Femur (tissue), 1 donor: ENCODE results near the gene CCT2.

Source experiments
- DNase-seq: peaks from one replicate; pipeline ENCODE4 v3.0.0-alpha.2; 2017

CCT2 gene

GRCh38 chr12:69585189-69586062 is at the start of gene CCT2:
Gene CCT2 (plus strand): TSS chr12:69585459. CDS start chr12:69585522, 63 bp downstream.
- DNase-seq = peak; percentile 98

- no peak for DNase-seq
Observed at GRCh38 chr12:69540987-69541386, 44.3 kb upstream of the CCT2 start.

DNA sequence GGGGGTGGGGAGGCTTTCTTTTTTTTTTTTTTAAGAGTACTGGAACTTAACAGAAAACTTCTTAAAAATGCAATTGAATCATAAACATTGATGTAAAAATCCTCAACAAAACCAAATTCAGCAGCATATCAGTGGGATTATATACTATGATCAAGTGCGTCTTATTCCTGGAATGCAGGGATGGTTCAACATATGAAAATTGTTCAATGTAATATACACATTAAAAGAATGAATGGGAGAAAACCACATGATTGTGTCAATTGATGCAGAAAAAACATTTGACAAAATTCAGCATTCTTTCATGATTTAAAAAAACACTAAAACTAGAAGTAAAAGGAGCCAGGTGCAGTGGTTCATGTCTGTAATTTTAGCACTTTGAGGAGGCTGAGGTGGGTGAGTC is 41.2 kb upstream of the CCT2 start:
- DNase-seq = no peak

DNA sequence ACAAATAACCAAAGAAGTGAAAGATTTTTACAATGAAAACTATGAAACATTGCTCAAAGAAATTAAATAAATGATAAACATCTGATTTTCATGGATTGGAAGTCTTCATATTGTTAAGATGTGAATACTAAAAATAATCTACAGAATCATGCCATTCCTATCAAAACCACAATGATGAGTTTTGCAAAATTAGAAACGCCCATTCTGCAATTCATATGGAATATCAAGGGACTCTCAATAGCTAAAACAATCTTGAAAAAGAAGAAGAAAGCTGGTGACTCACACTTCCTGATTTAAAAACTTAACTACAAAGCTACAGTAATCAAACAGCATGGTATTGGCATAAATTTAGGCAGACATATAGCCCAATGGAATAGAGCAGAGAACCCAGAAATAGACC is 40.2 kb upstream of the CCT2 start:
- DNase-seq = no peak

DNA sequence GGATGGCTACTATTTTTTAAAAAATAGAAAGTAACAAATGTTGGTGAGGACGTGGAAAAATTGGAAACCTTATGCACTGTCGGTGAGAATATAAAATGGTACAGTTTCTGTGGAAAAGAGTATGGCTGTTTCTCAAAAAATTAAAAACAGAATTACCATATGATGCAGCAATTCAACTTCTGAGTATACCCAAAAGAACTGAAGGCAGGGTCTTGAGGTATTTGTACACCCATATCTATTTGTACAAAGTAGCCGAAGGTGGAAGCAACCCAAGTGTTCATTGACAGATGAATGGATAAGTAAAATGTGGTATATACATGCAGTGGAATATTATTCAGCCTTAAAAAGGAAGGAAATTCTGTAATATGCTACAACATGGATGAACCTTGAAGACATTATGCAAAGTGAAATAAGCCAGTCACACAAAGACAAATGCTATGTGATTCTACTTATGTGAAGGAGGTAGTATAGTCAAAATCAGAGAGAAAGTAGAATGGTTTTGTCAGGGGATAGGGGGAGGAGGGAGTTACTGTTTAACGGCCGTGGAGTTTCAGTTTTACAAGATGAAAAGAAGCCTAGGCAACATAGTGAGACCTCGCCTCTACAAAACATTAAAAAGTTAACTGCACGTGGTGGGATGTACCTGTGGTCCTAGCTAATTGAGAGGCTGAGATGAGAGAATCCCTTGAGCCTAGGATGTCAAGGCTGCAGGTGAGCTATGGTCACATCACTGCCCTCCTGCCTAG is 38.4 kb upstream of the CCT2 start:
- no peak for DNase-seq

- DNase-seq = no peak
Observed at GRCh38 chr12:69548687-69549086, 36.6 kb upstream of the CCT2 start.

DNA sequence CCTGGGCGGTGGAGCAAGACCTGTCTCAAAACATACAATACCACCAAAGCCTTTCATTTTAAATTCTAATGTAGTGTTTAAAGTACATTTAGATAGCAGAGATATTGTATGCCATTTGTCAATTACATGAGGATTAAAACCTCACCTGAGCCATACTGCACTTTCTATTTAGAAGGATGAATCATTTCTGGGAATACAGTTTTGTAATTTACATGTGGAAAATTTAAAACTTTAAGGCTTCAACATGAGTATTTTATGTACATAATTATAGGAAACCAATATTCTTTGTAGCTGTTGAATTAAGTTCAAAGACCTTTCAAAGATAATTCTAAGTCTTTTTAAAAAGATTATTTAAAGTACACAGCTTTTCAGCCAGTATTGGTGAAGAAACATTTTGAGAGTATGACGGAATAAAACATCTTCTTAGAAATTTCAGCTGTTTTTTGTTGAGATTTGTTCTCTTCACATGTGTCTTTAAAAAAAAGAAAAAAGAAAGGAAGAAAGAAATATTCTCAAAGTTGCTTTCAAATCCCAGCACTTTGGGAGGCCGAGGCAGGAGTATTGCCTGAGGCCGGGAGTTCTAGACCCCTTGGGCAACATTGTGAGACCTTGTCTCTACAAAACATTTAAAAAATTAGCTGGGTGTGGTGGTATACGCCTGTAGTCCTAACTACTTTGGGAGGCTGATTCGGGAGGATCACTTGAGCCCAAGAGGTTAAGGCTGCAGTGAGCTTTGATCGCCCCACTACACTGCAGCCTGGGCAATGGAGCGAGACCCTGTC is 34.5 kb upstream of the CCT2 start:
- DNase-seq = no peak

DNA sequence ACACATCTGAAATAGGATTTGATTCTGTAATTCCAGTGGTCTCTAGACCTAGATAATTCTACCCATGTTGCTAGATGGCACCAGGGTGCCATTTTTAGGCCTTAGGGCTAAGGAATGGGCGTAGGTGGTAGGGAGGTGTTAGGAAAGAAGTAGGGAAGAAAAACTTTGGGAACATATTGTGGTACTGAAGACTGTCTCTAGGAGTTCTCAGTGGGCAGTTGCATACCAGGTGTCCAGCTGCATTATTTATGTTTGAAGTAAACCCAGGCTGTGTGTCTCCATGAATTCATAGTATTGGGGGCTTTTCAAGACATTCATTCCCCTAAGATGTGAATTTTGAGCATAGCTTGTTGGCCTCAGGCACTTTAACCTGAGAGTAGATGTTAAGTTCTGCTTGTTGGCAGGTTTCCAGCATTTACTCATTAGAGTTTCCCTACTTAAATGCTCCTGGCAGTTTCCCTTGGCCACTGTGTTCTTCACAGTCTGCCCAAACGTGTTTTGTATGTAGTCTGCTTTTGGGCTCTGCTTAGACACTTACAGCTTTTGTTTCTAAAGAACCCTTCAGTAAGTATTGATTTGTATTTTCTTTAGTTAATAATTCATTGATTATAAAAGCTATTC is 31.5 kb upstream of the CCT2 start:
- DNase-seq = no peak

DNA sequence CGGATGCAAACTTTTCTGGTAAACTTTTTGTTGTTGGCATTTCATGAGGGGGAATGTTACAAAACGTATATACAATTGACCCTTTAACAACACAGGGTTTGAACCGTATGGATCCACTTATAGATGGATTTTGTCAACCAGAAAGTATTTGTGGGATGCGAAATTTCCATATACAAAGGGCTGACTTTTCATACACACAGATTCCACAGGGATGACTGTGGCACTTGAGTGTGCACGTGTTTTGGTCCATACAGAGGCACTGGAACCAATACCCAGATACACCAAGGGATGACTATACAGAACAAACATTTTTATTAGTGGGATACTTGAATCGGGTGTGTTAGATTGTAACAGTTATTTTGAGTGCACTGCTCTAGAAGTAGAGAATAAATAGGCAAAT is 29.8 kb upstream of the CCT2 start:
- DNase-seq = no peak

GRCh38 chr12:69556383-69556782 is 28.9 kb upstream of the CCT2 start:
- no peak for DNase-seq

GRCh38 chr12:69563166-69563762 is 22.0 kb upstream of the CCT2 start:
- no peak for DNase-seq

- DNase-seq = no peak
Observed at GRCh38 chr12:69566603-69567002, 18.7 kb upstream of the CCT2 start.

DNA sequence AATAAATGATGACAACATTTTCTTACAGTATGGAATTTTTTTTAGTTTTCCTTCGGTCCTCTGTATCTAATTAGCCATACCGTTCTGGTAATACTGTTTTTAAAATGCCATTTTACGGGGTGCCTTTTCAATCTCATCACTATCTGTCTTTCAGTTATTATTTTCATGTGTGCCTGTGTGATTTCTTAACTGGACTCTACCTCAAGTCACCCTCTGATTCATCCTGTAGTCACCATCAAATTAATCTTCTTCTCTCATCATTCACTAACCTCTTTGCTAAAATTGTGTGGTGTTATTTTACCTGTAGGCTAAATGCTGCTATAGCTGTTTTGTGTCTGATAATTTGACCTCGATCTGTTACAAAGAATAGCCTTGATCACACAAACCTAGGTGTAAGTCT is 16.0 kb upstream of the CCT2 start:
- DNase-seq = no peak

DNA sequence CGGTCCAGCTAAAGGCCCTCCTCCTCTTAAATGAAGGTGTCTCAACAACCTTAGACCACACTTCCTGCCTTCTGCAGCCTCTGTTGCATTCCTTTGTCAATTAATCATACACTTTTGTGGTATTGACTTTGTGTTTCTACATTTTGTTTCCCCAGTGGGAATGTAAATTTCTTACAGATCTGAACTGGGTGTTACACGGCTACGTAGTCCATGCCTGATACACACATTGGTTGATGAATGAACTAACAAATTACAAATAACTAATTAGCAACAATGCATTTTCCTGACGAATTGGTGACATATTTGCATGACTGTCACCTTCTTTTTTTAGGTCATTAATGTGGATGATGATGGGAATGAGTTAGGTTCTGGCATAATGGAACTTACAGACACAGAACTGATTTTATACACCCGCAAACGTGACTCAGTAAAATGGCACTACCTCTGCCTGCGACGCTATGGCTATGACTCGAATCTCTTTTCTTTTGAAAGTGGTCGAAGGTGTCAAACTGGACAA is 15.2 kb upstream of the CCT2 start:
- no peak for DNase-seq

DNA sequence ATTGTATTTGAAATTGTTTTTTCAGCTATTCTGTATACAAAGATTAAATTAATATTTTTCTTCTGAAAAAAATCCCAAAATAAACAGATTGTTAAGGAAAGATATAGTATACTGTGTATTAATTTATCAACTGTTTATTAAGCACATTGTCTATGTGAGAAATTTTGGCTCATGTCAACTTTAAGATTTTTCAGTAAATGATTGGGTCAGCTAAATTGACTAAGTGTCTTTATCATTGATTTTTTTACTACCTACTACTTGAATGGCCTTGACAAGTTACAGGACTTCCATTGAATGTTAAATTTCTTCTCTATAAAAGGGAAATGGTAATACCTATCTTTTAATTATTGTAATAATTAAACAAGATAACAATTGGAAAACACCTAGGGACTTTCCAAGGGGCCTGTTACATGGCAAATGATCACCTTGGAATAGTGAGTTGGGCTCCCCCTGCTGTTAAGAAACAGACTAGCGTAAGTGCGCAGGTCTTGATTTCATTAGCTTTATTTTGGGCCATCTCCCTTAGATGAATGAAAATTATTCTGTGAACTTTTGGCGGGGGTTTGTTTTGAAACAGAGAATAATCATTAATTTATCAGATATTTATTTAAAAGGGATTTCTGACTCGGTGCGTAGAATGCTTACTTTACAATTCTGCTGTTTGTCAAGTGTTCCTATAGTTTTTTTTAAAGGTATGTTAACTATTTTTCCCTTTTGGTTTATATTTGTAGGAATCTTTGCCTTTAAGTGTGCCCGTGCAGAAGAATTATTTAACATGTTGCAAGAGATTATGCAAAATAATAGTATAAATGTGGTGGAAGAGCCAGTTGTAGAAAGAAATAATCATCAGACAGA is 14.5 kb upstream of the CCT2 start:
- DNase-seq = peak; percentile 46

- no peak for DNase-seq
Observed at GRCh38 chr12:69575346-69575745, 9.9 kb upstream of the CCT2 start.

GRCh38 chr12:69578283-69578682 is 7.0 kb upstream of the CCT2 start:
- no peak for DNase-seq

GRCh38 chr12:69579029-69579428 is 6.2 kb upstream of the CCT2 start:
- DNase-seq = no peak

DNA sequence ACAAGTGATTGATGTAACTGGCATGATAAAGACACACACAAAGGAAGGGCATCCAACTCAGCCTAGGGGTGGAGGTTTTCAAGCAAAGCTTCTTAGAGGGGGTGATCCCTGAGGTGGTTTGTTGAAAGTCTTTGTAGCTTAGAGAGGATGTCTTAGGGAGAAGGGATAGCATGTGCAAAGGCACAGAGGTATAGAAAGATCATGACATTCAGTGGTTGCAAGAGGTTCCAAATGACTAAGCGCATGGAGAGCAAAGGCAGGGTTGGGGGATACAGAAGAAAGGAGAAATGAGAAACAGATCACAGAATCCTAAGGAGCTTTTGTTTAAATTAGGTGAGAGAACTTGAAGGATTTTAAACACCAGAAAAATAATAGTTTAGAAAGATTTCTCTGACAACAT is 5.2 kb upstream of the CCT2 start:
- no peak for DNase-seq

DNA sequence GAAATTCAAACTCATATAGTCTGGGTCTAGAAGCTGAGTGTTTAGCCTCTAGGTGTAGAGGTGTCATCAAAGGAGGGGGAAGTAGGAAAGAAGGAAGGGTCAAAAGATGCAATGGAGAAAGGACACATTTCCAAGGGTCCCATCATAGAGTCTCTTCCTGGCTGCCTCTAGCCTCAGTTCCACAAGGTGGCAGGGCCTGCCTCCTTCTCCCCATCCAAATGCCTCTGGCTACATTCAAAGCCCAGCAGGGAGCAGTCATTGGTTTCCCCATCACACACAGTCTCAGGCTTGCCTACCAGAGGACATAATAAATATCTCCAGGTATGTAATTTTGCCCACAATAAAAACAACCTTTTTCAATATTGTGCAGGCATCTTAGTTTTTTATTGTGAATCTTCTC is 2.1 kb upstream of the CCT2 start:
- no peak for DNase-seq

- DNase-seq = no peak
Observed at GRCh38 chr12:69588527-69588926, 3.3 kb downstream of the CCT2 start.
